Common myeloid progenitor, CD34-positive (primary cell): Measurements from ENCODE around the gene COX4I1.
"Not testable (repeated sequence)": the region's sequence is repeated elsewhere in the genome, so short reads cannot be mapped to it uniquely, and the experiment has no call there.

ENCODE experiments used
- CTCF ChIA-PET: fragments of 350-600 bp; sonication (Branson Sonifier 250); formaldehyde crosslinking; loops from one replicate; lab custom pipeline; 2021; ENCODE audit warnings: antibody characterized with exemption; lab: Charles Lee
- POLR2A ChIA-PET: fragments of 350-600 bp; sonication (Branson Sonifier 250); formaldehyde crosslinking; loops from one replicate; lab custom pipeline; 2021; ENCODE audit warnings: antibody characterized with exemption; lab: Charles Lee
- DNase-seq, 3 donors: peaks; one replicate each; pipeline versions ENCODE4 v3.0.0 to v3.0.0-alpha.2; 2013
- H3K27ac ChIP-seq, 2 experiments: 1 replicate in 1 of 2; 2 replicates in 1 of 2; pipeline ENCODE4 v1.7.0; 2013; ENCODE audit warnings: inconsistent platforms in 2 of 2, low read length in 2 of 2, mild to moderate bottlenecking in 2 of 2, low read depth in 1 of 2, moderate library complexity in 1 of 2; ENCODE audit not compliant: severe bottlenecking in 2 of 2, insufficient read depth in 1 of 2, poor library complexity in 1 of 2
- H3K27me3 ChIP-seq, 5 experiments: replicated peaks in 2 of 5; 1 replicate in 3 of 5; 2 replicates in 2 of 5; pipeline versions ENCODE4 v1.6.1 to v1.7.0; 2013; ENCODE audit warnings: low read length in 4 of 5, mild to moderate bottlenecking in 2 of 5, moderate library complexity in 2 of 5, inconsistent platforms in 1 of 5; ENCODE audit not compliant: insufficient read depth in 5 of 5, control insufficient read depth in 4 of 5
- H3K36me3 ChIP-seq, 4 experiments: 1 replicate in 2 of 4; 2 replicates in 2 of 4; pipeline versions ENCODE4 v1.6.1 to v1.7.0; 2013; ENCODE audit warnings: low read length in 3 of 4, control low read depth in 1 of 4, mild to moderate bottlenecking in 1 of 4; ENCODE audit not compliant: control insufficient read depth in 4 of 4, insufficient read depth in 4 of 4
- H3K4me1 ChIP-seq, 4 experiments: 1 replicate in 3 of 4; 2 replicates in 1 of 4; pipeline versions ENCODE4 v1.6.1 to v1.7.1; 2013; ENCODE audit warnings: low read length in 3 of 4, mild to moderate bottlenecking in 3 of 4, control low read depth in 1 of 4, inconsistent platforms in 1 of 4, moderate library complexity in 1 of 4; ENCODE audit not compliant: control insufficient read depth in 4 of 4, insufficient read depth in 4 of 4; ENCODE audit errors: control extremely low read depth in 1 of 4
- H3K4me3 ChIP-seq, 7 experiments: 1 replicate in 4 of 7; 2 replicates in 3 of 7; pipeline versions ENCODE4 v1.5.1 to v1.7.0; 2013; ENCODE audit warnings: mild to moderate bottlenecking in 7 of 7, low read length in 6 of 7, moderate library complexity in 6 of 7, inconsistent platforms in 2 of 7, low read depth in 2 of 7, control low read depth in 1 of 7; ENCODE audit not compliant: insufficient read depth in 4 of 7, control insufficient read depth in 1 of 7; ENCODE audit errors: extremely low read depth in 1 of 7
- H3K9me3 ChIP-seq, 5 experiments: 1 replicate in 4 of 5; 2 replicates in 1 of 5; pipeline versions ENCODE4 v1.6.1 to v1.7.1; 2013; ENCODE audit warnings: low read length in 4 of 5, mild to moderate bottlenecking in 2 of 5, inconsistent platforms in 1 of 5, low read depth in 1 of 5, moderate library complexity in 1 of 5; ENCODE audit not compliant: control insufficient read depth in 4 of 5, insufficient read depth in 2 of 5; ENCODE audit errors: control extremely low read depth in 1 of 5
- WGBS: methylation state at CpG from one replicate; pipeline ENCODE4 v1.1.5; 2013; ENCODE audit not compliant: insufficient coverage; 5-methylcytosine and 5-hydroxymethylcytosine counted together

Gene COX4I1

DNA sequence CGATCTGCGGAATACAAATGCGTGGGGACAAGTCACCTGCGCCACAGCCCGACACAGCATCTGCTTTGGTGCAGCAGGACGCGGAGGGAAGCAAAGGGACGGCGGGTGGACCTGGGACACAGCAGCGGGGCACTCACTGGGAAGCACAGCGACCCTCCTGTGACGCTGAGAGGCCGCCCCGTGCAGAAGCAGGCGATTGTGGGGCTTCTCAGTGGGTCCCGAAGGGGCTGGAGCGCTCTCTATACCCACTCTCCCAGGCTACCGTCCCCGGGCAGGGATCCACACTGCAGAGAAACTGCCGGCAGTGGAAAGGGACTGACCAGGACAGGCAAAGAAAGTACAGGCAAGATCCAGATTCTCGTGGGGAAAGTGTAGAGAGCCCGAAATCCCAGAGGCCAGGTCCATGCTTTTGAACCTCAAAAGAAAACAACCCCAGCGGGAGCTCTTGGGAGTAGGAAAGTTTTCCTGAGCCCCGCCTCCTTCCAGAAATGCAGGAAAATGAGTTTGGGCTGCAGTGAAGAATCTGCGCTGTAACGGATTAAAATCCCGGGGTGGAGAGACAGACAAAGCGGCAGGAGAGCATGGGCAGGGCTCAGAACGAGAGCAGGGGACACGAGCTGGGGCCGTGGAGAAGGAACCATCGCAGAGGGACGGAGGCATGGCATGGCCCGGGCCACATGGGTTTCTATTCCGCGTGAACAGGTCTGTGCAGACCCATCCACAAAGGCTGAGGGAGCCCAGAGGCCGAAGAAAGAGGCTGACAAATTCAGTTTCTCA, 12.7 kb downstream of the COX4I1 start:
- CTCF ChIA-PET, result interaction anchor here (1.2 to 1.8 kb wide), 2 partner anchors 9 to 175 kb away, joined by 3 to 10 read pairs; no protein-coding TSS in a partner anchor
- POLR2A ChIA-PET, result no interaction called here
- H3K36me3 ChIP-seq, result peaks cover 0 to 2% (median 0%) of the 10 kb centered on the region in 4 experiments
- no peak overlapping the region for H3K27ac ChIP-seq
- H3K4me1 ChIP-seq, result no peaks in the 10 kb centered on the region
- H3K9me3 ChIP-seq, result peaks cover 0 to 3% (median 0%) of the 10 kb centered on the region in 5 experiments
- no peak overlapping the region for H3K4me3 ChIP-seq
- DNase-seq, result no peak
- peaks cover 0 to 52% (median 18%) of the 10 kb centered on the region in 5 experiments for H3K27me3 ChIP-seq
- 49% methylated on average over 37 of the region's 37 CpGs for WGBS

DNA sequence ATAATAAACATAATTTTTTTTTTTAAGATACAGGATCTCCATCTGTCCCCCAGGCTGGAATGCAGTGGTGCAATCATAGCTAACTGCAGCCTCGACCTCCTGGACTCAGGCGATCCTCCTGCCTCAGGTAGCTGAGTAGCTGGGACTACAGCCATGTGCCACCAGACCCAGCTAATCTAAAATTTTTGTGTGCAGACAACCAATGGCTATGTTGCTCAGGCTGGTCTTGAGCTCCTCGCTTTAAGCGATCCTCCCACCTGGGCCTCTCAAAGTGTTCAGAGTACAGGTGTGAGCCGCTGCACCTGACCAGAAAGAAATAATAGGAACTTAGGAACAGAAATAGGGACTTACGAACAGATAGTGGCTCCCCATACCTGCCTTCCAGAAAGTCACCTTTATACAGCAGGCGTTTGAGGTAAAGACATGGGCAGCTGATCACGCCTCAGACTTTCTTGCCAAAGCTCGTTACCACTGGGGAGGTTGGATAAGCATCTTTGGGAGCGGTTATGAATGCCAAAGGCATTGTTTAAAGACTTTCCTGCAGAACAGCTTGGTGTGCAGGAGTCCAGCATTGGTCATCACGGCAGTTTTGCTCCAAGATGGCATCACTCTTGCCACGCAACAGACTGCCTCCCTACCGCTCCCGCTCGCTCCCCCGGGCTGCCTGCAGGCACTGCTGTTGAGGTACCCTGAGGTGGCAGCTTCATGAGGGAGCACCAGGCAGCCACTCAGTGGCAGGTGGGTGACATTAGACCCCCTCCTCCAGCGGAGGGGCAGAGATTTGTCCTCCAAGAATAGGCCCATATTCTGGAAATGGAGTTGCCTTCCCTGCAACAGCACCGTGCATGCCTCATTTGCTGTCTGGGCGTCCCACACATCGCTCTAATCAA, 13.6 kb downstream of the COX4I1 start:
- POLR2A ChIA-PET, result no interaction called here
- DNase-seq, result no peak
- Histone ChIP-seq H3K27ac (no peak overlapping the region), H3K36me3 (no peaks in the 10 kb centered on the region), H3K4me3 (no peak overlapping the region), H3K4me1 (no peaks in the 10 kb centered on the region), H3K27me3 (peaks cover 0 to 55% (median 18%) of the 10 kb centered on the region in 5 experiments), H3K9me3 (peaks cover 0 to 3% (median 0%) of the 10 kb centered on the region in 5 experiments)
- WGBS, result 90% methylated on average over 18 of the region's 20 CpGs
- CTCF ChIA-PET, result interaction anchor here (1.2 to 1.8 kb wide), 3 partner anchors 8 to 178 kb away, joined by 3 to 10 read pairs (median 4); no protein-coding TSS in a partner anchor

DNA sequence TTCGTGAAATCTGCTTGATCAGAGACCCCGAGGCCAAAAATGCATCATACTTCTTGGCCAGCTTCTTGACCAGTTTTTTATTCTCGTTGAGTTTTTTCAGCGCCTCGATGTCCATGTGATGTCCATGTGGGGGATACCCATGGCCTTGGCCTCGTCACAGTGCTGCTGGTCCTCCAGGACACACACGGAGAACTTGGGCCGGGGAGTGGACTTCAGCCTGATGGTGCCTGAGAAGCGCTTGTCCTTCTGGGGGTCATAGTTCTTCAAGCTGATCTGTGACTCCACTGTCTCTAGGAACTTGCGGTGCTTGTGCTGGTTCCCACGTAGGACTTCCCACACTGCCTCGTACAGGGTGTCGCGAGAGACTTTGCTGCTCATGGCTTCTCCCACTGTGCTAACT, 16.7 kb downstream of the COX4I1 start:
- no peak overlapping the region for H3K27ac ChIP-seq
- no peak overlapping the region for H3K4me3 ChIP-seq
- CTCF ChIA-PET, result interaction anchor here (0.6 to 7.9 kb wide), 2 partner anchors 172 to 212 kb away, joined by 3 to 210 read pairs; no protein-coding TSS in a partner anchor
- DNase-seq, result no peak
- peaks cover 0 to 56% (median 19%) of the 10 kb centered on the region in 5 experiments for H3K27me3 ChIP-seq
- H3K36me3 ChIP-seq, result no peaks in the 10 kb centered on the region
- POLR2A ChIA-PET, result no interaction called here
- 100% methylated on average over 12 of the region's 14 CpGs for WGBS
- H3K4me1 ChIP-seq, result no peaks in the 10 kb centered on the region
- H3K9me3 ChIP-seq, result no peaks in the 10 kb centered on the region

DNA sequence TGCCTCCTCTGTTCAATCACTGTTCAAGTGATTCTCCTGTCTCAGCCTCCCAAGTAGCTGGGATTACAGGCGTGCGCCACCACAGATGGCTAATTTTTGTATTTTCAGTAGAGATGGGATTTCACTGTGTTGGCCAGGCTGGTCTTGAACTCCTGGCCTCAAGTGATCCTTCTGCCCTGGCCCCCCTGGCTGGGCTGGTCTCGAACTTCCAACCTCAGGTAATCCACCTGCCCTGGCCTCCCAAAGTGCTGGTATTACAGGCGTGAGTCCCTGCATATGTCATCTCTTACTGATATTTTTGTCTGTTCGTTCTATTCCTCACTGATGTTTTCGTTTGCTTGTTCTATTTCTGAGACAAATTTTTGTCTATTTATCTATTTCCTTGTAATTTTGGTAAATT, 17.7 kb downstream of the COX4I1 start:
- H3K4me3 ChIP-seq, H3K27ac ChIP-seq, H3K9me3 ChIP-seq, POLR2A ChIA-PET, H3K36me3 ChIP-seq, DNase-seq, H3K4me1 ChIP-seq: not testable (repeated sequence)
- WGBS, result 96% methylated on average over 3 of the region's 6 CpGs
- CTCF ChIA-PET, result interaction anchor here (1.4 to 7.9 kb wide), 2 partner anchors 171 to 199 kb away, joined by 3 to 210 read pairs; no protein-coding TSS in a partner anchor
- peaks cover 0 to 49% (median 17%) of the 10 kb centered on the region in 5 experiments for H3K27me3 ChIP-seq

DNA sequence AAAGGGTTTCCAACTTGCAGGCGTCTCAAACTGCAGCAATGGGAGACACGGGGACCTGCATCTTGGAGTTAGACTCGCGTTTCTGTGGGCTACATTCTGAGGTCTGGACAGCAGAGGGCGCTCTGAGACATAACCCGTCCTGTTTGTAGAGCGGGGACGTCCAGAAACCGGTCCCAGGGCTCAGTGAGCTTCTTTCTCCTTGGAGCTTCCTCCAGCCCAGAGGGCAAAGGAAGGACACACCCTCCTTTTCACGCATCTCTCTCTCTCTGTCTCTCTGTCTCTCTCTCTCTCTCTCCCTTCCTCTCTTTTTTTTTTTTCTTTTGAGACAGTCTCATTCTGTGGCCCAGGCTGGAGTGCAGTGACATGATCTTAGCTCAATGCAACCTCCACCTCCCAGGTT, 19.8 kb downstream of the COX4I1 start:
- Histone ChIP-seq H3K27ac (no peak overlapping the region), H3K4me1 (peaks cover 0 to 3% (median 0%) of the 10 kb centered on the region in 4 experiments), H3K4me3 (no peak overlapping the region), H3K9me3 (no peaks in the 10 kb centered on the region), H3K27me3 (peaks cover 0 to 28% (median 5%) of the 10 kb centered on the region in 5 experiments), H3K36me3 (no peaks in the 10 kb centered on the region)
- WGBS, result 2% methylated on average over 10 of the region's 10 CpGs
- peak; percentile 82 to 92 (median 84) for DNase-seq
- CTCF ChIA-PET, result interaction anchor here (0.7 to 7.9 kb wide), 17 partner anchors 16 to 698 kb away, joined by 3 to 210 read pairs (median 4); no protein-coding TSS in a partner anchor
- POLR2A ChIA-PET, result interaction anchor here (0.6 kb wide), 1 partner anchor 195 kb away, joined by 5 read pairs; no protein-coding TSS in a partner anchor

DNA sequence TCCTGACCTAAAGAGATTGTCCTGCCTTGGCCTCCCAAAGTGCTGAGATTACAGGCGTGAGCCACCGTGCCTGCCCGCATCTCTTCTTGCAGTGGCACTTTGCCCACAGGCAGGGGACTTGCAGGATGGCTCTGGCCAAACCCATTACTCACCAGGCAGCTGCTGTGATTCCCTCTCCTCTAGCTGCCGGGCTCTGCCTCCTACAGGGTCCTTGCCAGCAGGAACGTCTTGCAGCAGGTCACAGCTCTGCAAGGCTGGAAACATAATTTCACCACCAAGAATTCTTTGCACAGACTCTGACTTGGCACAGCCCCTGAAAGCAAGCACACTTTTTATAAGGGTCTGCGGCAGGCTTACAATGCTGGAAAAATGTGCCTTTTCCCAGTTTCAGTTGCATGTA, 20.3 kb downstream of the COX4I1 start:
- POLR2A ChIA-PET, result interaction anchor here (0.6 kb wide), 1 partner anchor 194 kb away, joined by 5 read pairs; no protein-coding TSS in a partner anchor
- Histone ChIP-seq H3K36me3 (no peaks in the 10 kb centered on the region), H3K27ac (no peak overlapping the region), H3K27me3 (peaks cover 0 to 27% (median 5%) of the 10 kb centered on the region in 5 experiments), H3K4me1 (peaks cover 0 to 6% (median 0%) of the 10 kb centered on the region in 4 experiments), H3K9me3 (no peaks in the 10 kb centered on the region), H3K4me3 (no peak overlapping the region)
- 81% methylated on average over 6 of the region's 6 CpGs for WGBS
- DNase-seq, result no peak
- CTCF ChIA-PET, result interaction anchor here (0.7 to 7.9 kb wide), 17 partner anchors 16 to 698 kb away, joined by 3 to 210 read pairs (median 4); no protein-coding TSS in a partner anchor
